Measurements from ENCODE around the gene KCNK16.

The KCNK16 gene

DNA sequence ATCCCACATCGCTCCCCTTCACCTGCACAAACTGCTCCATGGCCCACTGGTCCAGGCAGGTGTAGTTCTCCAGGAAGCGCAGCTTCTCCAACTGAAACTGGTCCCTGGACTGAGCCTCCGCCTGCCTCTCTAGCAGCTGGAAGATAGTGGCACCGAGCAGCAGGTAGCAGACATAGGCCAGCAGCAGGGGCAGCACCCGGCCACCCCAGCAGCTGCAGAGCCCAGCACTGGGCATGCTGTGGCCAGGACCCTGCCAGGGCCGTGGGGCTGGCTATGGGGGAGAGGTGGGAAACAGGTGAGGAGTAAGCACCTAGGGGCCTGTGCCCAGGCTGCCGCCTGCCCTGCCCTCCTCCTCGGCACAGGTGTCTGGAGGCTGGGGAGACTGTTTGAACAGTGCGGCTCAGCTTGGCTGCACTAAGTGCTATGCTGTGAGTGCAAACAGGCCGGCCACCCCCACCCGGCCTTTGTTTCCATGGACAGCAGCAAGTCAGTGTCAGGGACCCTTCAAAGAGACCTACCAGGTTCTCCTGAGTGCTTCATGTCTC lies at the start of gene KCNK16:
Gene KCNK16, minus strand, starts transcription at position 397 of the 545 bp plus-strand sequence. Its CDS starts 162 bp downstream, at position 235.
- in situ Hi-C loops (cut with MboI; ENCODE audit: low sequenced_read_pairs): no loop called here

GRCh38 chr6:39370390-39370789 lies 47.9 kb upstream of the KCNK16 start:
- in situ Hi-C loops (cut with MboI; ENCODE audit: low sequenced_read_pairs): loop anchor here (25.0 kb wide), 1 partner anchor 942 kb away; no protein-coding TSS in a partner anchor

- in situ Hi-C loops (cut with MboI; ENCODE audit: low sequenced_read_pairs): loop anchor here (25.0 kb wide), 1 partner anchor 942 kb away; no protein-coding TSS in a partner anchor
Measured at GRCh38 chr6:39369987-39370386, 47.5 kb upstream of the KCNK16 start.

- in situ Hi-C loops (cut with MboI; ENCODE audit: low sequenced_read_pairs): loop anchor here (25.0 kb wide), 1 partner anchor 945 kb away; no protein-coding TSS in a partner anchor
Measured at GRCh38 chr6:39367700-39368099, 45.2 kb upstream of the KCNK16 start.

DNA sequence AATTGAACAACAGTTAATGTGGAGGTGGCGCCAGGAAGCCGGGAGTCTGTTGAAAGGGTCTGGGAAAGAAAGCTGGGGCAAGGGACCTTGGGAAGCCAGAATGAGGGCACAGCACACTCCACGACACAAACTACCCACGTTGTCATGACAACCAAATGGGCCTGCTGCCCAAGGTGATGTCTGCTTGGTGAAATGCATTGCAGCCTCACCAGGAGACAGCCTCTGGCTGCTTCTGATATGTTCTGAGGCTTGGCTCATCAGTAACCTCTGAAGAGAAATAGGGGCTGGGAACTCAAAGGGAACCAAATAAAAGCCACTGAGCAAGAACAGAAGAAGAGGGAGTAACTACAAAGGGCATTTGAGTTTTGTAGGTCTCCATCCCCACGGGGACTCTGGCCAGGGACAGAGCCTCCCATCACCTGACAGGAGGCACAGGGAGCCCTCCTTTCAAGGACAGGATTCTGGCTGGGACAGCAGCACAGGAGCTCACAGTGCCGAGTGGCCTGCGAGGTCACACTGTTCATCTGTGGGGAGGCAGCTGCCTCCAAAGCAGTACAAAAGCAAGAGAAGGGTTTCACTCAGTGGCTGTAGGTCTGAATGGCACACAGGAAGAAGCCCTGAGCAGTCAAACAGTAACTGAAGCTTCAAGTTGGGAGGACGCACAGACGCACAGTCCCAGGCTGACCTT lies 44.6 kb upstream of the KCNK16 start:
- in situ Hi-C loops (cut with MboI; ENCODE audit: low sequenced_read_pairs): loop anchor here (25.0 kb wide), 1 partner anchor 945 kb away; no protein-coding TSS in a partner anchor

- in situ Hi-C loops (cut with MboI; ENCODE audit: low sequenced_read_pairs): loop anchor here (25.0 kb wide), 1 partner anchor 947 kb away; no protein-coding TSS in a partner anchor
Measured at GRCh38 chr6:39365281-39366074, 43.0 kb upstream of the KCNK16 start.

- in situ Hi-C loops (cut with MboI; ENCODE audit: low sequenced_read_pairs): loop anchor here (25.0 kb wide), 1 partner anchor 949 kb away; no protein-coding TSS in a partner anchor
Measured at GRCh38 chr6:39363280-39363679, 40.8 kb upstream of the KCNK16 start.

- in situ Hi-C loops (cut with MboI; ENCODE audit: low sequenced_read_pairs): loop anchor here (25.0 kb wide), 1 partner anchor 950 kb away; no protein-coding TSS in a partner anchor
Measured at GRCh38 chr6:39362487-39362865, 40.0 kb upstream of the KCNK16 start.

DNA sequence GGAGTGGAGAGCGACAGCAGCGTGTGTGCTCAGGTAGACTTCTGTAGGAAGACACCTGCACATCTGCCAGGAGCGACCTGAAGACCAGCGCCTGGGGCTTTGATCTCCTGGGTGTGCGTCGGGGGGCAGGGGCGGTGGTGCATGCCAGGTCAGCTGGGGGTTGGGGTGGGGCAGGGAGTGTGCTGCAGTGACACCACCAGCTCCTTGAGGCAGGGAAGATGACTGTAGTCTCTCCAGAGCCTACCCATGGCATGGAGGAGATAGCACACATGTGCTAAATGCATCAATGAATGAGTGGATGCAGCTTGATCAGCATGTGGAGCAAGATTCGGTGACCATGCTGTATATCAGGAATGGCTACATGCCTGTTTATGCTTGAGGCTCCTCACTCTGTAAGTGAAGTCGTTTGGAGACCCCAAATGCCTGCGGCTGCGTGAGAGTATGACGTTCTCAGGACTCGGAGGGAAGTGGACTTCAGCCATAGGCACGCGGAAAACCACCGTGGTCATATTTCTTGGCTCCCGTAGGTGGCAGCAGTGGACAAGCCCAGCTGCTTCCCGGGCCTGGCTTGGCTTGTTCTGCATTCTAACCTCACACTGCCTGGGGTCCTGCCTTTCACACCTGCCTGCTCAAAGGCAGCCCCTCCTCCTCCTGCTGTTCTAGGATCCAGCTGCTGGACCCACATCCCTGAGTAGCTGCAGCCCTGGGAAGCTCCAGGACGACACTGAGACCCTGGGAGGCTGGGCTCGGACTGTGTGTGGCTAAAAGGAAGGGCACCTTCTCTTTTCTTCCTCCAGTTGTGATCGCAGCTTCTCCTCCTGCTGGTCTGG lies 39.4 kb upstream of the KCNK16 start:
- in situ Hi-C loops (cut with MboI; ENCODE audit: low sequenced_read_pairs): loop anchor here (25.0 kb wide), 1 partner anchor 950 kb away; no protein-coding TSS in a partner anchor

DNA sequence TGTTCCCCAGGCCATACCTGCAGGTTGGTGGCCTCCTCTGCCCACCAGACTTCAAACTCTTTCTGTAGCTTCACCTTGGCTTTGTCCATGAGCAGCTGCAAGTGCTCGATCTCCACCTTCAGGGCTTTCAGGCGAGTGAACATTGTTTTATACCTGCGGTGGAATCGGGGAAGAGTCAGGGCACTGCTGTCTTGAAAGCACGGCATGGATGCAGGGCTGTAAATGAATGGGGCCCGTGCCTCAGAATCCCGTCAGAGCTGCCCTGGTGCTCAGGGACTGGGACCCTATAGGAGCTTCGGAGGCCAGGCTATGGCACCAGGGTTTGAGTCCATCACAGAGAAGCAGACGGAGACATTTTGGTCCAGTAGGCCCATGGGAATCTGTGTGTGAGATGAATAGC lies 37.9 kb upstream of the KCNK16 start:
- in situ Hi-C loops (cut with MboI; ENCODE audit: low sequenced_read_pairs): loop anchor here (25.0 kb wide), 1 partner anchor 952 kb away; no protein-coding TSS in a partner anchor

DNA sequence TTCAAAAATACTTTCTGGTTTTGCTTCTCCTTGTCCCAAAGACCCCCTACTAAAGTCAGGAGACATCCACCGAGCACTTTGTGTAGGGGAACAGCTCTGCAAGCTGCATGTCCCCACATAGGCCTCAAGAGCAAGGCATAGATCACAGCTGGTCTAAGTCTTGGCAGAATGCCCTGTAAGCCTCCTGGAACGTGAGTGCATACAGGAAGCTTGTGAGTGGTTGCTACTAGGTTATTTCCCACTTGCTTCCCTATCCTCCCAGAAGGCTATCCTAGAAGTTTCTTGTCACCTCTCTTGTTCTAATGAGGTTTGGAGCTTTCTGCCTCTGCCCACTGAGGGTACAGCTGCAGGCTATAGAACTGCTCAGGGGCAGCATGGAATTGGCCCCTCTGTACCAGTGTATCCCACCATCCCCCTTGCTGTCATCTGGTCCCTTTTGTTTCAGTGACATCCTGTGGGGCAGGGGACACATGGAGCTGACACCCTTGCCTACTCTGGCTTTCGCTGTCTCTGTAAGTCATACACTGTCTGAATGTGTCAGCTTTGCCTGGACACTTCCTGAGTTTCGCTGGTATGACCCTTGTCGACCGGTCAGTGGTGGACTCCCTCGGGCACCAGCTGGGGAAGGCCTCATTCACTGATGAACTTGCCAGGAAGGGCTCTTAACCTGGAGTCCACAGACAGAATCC lies 35.6 kb upstream of the KCNK16 start:
- in situ Hi-C loops (cut with MboI; ENCODE audit: low sequenced_read_pairs): loop anchor here (25.0 kb wide), 1 partner anchor 954 kb away; no protein-coding TSS in a partner anchor

DNA sequence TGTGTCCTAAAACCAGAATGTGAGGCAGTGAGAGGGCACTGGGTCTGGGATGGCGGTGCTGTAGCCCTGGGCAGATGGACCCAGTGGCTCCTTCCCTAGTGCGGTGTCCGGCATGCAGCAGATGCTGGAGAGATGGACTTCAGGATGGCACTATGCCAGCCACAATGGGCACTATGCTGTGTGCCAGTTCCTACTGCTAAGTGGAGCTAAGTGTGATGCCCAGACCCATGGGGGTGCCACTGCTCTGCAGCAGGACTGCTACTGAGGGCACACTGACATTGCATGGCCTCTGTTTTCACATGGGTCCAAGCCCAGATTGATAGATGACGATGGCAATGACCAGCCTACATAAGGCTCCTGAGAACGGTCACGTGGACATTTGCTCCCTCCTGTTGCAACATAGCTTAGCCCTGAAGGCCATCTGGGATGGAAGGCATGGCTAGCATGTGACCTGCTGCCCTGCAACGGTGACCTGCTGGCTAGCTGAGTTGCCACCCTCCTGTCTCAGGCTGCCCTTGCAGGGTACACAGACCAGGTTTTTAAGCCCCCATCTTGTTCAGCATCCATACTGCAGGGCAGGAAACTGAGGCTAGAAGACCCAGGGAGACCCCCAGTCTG lies 31.3 kb upstream of the KCNK16 start:
- in situ Hi-C loops (cut with MboI; ENCODE audit: low sequenced_read_pairs): loop anchor here (25.0 kb wide), 1 partner anchor 958 kb away; no protein-coding TSS in a partner anchor

GRCh38 chr6:39350723-39351505 lies 28.4 kb upstream of the KCNK16 start:
- in situ Hi-C loops (cut with MboI; ENCODE audit: low sequenced_read_pairs): loop anchor here (25.0 kb wide), 1 partner anchor 961 kb away; no protein-coding TSS in a partner anchor

DNA sequence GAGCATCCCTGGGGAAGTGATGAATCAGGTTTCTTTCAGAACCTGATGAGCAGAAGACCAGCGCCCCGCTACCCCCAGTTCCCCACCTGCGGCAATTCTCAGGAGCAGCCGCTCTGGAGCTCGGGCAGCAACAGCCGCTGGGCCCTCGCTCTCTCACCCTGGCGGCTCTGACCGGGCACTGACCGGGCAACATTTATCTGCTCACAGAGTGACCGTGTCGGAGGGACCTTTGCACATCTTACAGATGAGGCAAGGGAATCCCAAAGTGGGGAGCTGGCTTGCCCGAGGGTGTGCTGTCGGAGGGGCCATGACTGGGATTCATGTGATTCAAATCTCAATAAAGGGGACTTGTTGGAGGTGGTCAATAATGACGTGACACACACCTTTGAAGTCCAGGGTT lies 26.2 kb upstream of the KCNK16 start:
- in situ Hi-C loops (cut with MboI; ENCODE audit: low sequenced_read_pairs): no loop called here

- in situ Hi-C loops (cut with MboI; ENCODE audit: low sequenced_read_pairs): no loop called here
Measured at GRCh38 chr6:39347906-39348585, 25.5 kb upstream of the KCNK16 start.

- in situ Hi-C loops (cut with MboI; ENCODE audit: low sequenced_read_pairs): no loop called here
Measured at GRCh38 chr6:39347206-39347605, 24.7 kb upstream of the KCNK16 start.

DNA sequence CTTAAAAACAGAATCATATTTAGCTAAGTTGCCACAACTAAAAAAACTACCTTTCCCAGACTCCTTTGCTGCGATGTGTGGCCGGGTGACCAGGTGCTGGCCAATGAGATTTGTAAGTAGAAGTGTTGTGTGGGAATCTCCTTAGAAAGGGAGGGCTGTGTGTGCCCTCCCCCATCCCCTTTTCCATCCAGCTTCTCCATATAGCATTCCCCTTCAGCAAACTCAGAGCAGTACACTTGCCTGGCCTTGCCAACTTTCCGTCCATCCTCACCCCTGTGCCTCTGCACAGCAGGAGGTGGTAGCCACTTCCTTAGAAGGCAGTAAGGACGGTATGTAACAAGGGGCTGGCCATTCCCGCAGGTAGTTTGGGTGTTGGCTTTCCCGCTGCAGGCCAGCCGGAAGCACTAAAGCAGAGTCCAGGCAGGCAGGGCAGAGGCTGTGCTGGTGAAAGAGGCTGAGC lies 22.3 kb upstream of the KCNK16 start:
- in situ Hi-C loops (cut with MboI; ENCODE audit: low sequenced_read_pairs): no loop called here

DNA sequence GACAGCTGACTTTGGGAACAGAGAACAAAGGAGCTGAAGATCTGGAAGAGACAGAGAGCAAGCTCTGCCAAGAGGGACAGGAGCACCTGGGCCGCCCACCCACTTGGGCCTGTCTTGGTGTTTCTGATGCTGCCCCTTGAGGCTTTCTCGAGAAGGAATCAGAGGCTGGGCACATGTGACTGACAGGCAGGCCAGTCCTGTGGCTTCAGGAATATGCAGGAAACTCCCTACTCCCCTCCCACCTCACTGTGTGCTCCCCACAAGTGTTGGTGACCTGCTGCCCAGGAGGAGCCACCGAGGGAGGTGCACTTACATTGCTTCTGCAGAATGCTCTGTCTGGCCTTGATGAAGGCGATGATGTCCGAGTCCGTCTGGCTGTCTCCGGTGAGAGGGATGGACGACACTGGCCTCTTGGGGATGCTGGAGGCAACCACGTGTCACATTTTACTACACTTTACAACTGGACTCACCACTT lies 20.9 kb upstream of the KCNK16 start:
- in situ Hi-C loops (cut with MboI; ENCODE audit: low sequenced_read_pairs): no loop called here

All from HL-60/S4 (cell line).